Activated CD8-positive, alpha-beta T cell treated with anti-CD3 and anti-CD28 coated beads for 36 hours (primary cell): ENCODE results near the gene RAB29. TPM values are rescaled to one million over a fixed set of nuclear protein-coding genes. Genes with fewer than 3 reads are reported as not detected.

ENCODE experiments used
- ATAC-seq: fragments of 200-7000 bp; cut with Tn5 transposase; one replicate; pipeline ENCODE4 v1.10.0; 2021; ENCODE audit warnings: mild to moderate bottlenecking, moderate library complexity
- CTCF ChIA-PET: fragments of 350-600 bp; sonication (Branson Sonifier 250); formaldehyde crosslinking; loops from one replicate; lab custom pipeline; 2021; ENCODE audit warnings: antibody characterized with exemption; lab: Charles Lee
- POLR2A ChIA-PET: fragments of 350-600 bp; sonication (Branson Sonifier 250); formaldehyde crosslinking; loops from one replicate; lab custom pipeline; 2021; ENCODE audit warnings: antibody characterized with exemption; lab: Charles Lee
- DNase-seq: peaks from one replicate; pipeline ENCODE4 v3.0.0-alpha.2; 2020
- H3K27ac Mint-ChIP-seq: one replicate; pipeline ENCODE4 v1.8.0; 2021; ENCODE audit warnings: mild to moderate bottlenecking, mixed read lengths
- H3K27me3 Mint-ChIP-seq: one replicate; pipeline ENCODE4 v1.8.0; 2021; ENCODE audit warnings: mixed read lengths
- H3K36me3 Mint-ChIP-seq: one replicate; pipeline ENCODE4 v1.8.0; 2021; ENCODE audit warnings: low read depth, mixed read lengths
- H3K4me1 Mint-ChIP-seq: one replicate; pipeline ENCODE4 v1.8.0; 2021; ENCODE audit warnings: low read depth, mixed read lengths
- H3K4me3 Mint-ChIP-seq: one replicate; pipeline ENCODE4 v1.8.0; 2021; ENCODE audit warnings: mild to moderate bottlenecking, moderate library complexity, mixed read lengths
- H3K9me3 Mint-ChIP-seq: one replicate; pipeline ENCODE4 v1.8.0; 2021; ENCODE audit warnings: mixed read lengths
- CTCF ChIP-seq: fragments of 200-600 bp; IDR thresholded peaks from one replicate; pipeline ENCODE4 v1.8.0; 2022; ENCODE audit warnings: antibody characterized with exemption, mild to moderate bottlenecking
- intact Hi-C: fragments of 100-400 bp; cut with micrococcal nuclease; formaldehyde crosslinking; loops from one replicate; pipeline ENCODE4 v1.10.0; 2022
- total RNA-seq, 2 experiments: library from RNA; stranded (reverse); gene quantifications; one replicate each; pipeline ENCODE4 v1.2.3, GENCODE V29; 2021

RAB29 gene
- total RNA-seq, 2 experiments from 2014 or later, result 20.1 to 22.5 TPM

GRCh38 chr1:205774198-205775014, 876 bp downstream of the RAB29 start:
- Mint-ChIP-seq H3K27ac (peak overlapping the region; percentile 92), H3K4me1 (peaks cover 55% of the 10 kb centered on the region), H3K4me3 (peak overlapping the region; percentile 89), H3K27me3 (no peaks in the 10 kb centered on the region), H3K36me3 (peaks cover 26% of the 10 kb centered on the region), H3K9me3 (no peaks in the 10 kb centered on the region)
- ChIA-PET POLR2A (interaction anchor here (0.6 to 6.5 kb wide), 15 partner anchors 9 to 206 kb away, joined by 3 to 61 read pairs (median 4); partner anchors contain the start of gene NUCKS1), CTCF (interaction anchor here (0.7 to 4.5 kb wide), 12 partner anchors 18 to 204 kb away, joined by 3 to 28 read pairs (median 4); partner anchors contain the start of gene SLC41A1)
- ATAC-seq (peak; percentile 25), DNase-seq (peak; percentile 71)
- intact Hi-C loops, result loop anchor here (2.0 kb wide), 1 partner anchor 26 kb away; no protein-coding TSS in a partner anchor
- no peak for TF ChIP-seq CTCF

GRCh38 chr1:205772607-205773032, 2.7 kb downstream of the RAB29 start:
- H3K27ac Mint-ChIP-seq, result peak overlapping the region; percentile 47
- peaks cover 29% of the 10 kb centered on the region for H3K36me3 Mint-ChIP-seq
- H3K4me1 Mint-ChIP-seq, result peaks cover 57% of the 10 kb centered on the region
- intact Hi-C loops, result no loop called here
- DNase-seq, result peak; percentile 35
- no peaks in the 10 kb centered on the region for H3K9me3 Mint-ChIP-seq
- peak overlapping the region; percentile 89 for H3K4me3 Mint-ChIP-seq
- peak; percentile 53 for ATAC-seq
- ChIA-PET CTCF (interaction anchor here (0.6 to 4.5 kb wide), 11 partner anchors 10 to 141 kb away, joined by 3 to 28 read pairs (median 4); partner anchors contain the start of gene ELK4), POLR2A (interaction anchor here (0.9 to 6.5 kb wide), 6 partner anchors 13 to 181 kb away, joined by 3 to 61 read pairs (median 6); partner anchors contain the start of gene NUCKS1)
- TF ChIP-seq CTCF, result no peak
- no peaks in the 10 kb centered on the region for H3K27me3 Mint-ChIP-seq

- Mint-ChIP-seq H3K27me3 (no peaks in the 10 kb centered on the region), H3K36me3 (peaks cover 34% of the 10 kb centered on the region), H3K4me3 (no peak overlapping the region), H3K4me1 (peaks cover 55% of the 10 kb centered on the region), H3K27ac (no peak overlapping the region), H3K9me3 (no peaks in the 10 kb centered on the region)
- no peak for ATAC-seq
- intact Hi-C loops, result no loop called here
- ChIA-PET POLR2A (interaction anchor here (1.2 to 6.5 kb wide), 2 partner anchors 21 to 24 kb away, joined by 5 to 61 read pairs; partner anchors contain the start of gene NUCKS1), CTCF (interaction anchor here (1.1 kb wide), 1 partner anchor 283 kb away, joined by 3 read pairs; no protein-coding TSS in a partner anchor)
- no peak for TF ChIP-seq CTCF
- DNase-seq, result no peak
These were observed 4.7 kb downstream of the RAB29 start for GRCh38 chr1:205770618-205771017.

GRCh38 chr1:205769641-205770365, 5.5 kb downstream of the RAB29 start:
- ChIA-PET CTCF (interaction anchor here (1.1 kb wide), 1 partner anchor 282 kb away, joined by 3 read pairs; no protein-coding TSS in a partner anchor), POLR2A (interaction anchor here (1.2 to 6.5 kb wide), 2 partner anchors 20 to 23 kb away, joined by 5 to 61 read pairs; partner anchors contain the start of gene NUCKS1)
- TF ChIP-seq CTCF, result no peak
- DNase-seq (no peak), ATAC-seq (no peak)
- H3K27me3 Mint-ChIP-seq, result no peaks in the 10 kb centered on the region
- no peak overlapping the region for H3K27ac Mint-ChIP-seq
- H3K4me3 Mint-ChIP-seq, result no peak overlapping the region
- no peaks in the 10 kb centered on the region for H3K9me3 Mint-ChIP-seq
- intact Hi-C loops, result no loop called here
- peaks cover 34% of the 10 kb centered on the region for H3K36me3 Mint-ChIP-seq
- peaks cover 50% of the 10 kb centered on the region for H3K4me1 Mint-ChIP-seq
